EL (cell line): ENCODE measurements around the gene WDR64.
A peak's percentile ranks its signal among the peaks of the same experiment; 100 is the strongest.
"Not testable (repeated sequence)": the region's sequence is repeated elsewhere in the genome, so short reads cannot be mapped to it uniquely, and the experiment has no call there.

Experiments used
- DNase-seq: peaks from one replicate; pipeline ENCODE4 v3.0.0-alpha.2; 2016

WDR64 gene

DNA sequence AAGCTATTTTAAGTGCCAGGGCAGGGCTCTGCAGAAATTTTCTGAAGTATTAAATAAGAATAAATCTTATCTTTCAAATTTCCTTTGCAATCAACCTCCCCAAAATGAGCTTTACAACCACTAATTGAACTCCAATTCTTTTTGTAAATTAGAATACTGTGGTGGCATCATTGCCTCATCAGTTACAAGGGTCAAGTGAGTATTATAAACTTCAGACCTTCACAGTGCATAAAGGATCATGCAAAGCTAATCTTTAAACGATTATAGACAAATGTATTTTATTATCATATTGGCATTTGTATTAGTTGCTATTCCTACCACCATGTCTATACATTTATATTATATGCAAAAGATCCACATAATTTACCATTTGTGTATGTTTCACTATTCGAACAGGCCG is 19.1 kb upstream of the WDR64 start:
- DNase-seq, result no peak

DNA sequence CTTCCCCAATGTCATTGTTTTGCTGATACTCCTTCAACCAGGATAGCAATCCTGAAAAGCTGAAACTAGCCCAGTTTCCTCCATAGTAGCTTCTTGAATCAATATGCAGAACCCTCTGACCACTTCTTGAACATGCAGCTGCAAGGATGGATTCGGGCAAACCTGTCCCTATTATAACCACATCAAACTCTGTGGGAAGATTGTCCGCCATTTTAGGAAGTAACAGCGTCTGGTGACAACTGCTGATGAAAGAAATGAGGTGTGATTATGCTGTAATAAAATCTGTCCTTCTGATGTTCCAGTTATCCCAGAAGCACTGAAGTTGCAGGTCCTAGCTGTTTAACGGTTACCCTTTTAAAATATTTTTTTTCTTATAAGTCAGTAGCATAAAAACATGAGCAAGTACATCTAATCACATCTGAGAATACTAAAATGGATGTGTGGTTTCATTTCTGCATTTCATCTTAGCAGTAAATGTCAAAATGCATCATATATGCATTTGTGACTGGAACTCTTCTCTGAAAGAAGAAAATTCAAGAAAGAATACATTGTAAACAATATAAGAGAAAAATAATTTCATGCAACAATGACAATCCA is 16.4 kb upstream of the WDR64 start:
- no peak for DNase-seq

DNA sequence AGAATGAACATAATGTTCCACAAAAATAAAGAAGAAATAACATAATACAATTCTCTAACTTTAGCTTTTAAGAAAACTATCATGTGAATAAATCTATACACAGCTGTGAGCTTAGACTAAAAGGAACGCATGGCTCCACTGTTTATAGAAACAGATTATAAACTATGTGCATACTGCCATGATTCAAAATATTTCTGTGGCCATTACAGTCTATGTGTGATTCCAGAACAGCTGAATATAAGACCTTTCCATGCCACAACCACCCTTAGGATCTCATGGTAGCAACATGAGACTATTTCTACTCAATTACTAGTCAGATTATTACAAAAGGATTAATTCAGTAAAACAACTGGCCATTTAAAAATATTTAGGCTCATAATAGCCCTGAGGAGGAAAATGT is 15.8 kb upstream of the WDR64 start:
- DNase-seq, result no peak

DNA sequence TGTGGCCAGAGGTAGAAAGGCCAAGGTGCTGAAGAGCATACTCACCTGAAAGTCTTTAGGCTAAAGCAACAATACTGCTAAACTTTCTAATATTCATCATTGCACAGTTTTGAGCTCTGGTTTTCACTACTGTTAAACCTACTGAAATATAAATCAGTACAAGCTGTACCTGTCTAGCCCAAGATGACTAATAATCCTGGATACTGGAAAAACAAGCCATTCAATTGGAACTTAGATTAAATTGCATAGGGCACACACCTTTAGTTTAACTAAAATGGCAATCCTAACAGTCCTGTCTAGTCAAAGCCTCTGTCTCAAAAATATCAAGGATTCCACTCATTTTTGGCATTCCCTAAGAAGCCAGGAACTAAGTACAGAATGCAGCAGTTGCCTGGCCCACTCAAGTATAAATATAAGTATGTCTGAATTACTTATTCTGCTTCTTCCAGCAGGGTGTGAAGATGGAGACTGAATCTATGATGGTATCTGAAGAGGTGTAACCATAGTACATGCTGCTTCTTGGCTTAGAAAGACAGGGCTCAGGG is 15.0 kb upstream of the WDR64 start:
- DNase-seq, result peak; percentile 51

DNA sequence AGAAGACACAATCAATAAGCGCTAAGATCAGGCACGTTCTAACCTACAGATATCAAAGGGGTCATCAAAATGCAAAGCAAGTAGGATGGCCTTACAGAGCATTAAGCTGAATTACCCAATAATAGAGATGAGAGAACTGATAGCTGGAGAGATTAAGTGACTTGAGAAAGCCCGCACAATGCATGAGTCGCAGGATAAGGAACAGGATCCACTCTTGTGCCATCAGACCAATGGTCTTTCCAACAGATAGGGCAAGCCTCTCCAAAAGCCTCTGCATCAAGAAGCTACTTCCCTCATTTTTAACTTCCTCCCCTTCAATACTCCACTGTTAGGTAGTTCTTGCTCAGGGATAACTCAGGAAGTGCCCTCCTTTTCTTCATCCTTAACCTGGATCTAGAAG is 14.5 kb upstream of the WDR64 start:
- DNase-seq, result peak; percentile 56

DNA sequence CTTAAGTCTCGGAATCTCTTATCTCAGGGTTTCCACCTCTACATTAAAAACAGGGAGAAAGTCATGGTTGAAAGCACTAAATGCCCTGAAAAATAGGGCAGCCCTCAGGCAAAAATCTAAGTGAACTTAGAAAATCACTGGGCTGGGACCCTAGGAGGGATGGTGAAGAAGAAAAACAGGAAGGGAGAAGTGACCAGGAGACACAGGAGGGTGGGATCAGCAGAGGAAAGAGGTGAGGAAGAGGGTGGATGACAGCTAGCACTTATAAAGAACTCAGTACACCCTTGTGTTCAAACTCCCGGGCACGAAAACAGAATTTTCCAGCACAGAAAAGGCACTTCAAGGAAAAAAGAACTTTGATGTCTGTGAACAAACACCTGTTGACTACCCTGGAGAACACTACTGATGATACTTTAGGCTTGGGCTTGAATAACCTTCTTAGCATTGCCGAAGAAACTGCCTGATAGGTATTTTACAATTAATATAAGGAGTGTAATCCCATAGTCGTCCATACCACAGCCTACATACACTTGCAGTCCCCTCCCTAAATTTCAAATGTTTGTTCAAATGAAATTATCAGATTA is 13.9 kb upstream of the WDR64 start:
- DNase-seq, result no peak

DNA sequence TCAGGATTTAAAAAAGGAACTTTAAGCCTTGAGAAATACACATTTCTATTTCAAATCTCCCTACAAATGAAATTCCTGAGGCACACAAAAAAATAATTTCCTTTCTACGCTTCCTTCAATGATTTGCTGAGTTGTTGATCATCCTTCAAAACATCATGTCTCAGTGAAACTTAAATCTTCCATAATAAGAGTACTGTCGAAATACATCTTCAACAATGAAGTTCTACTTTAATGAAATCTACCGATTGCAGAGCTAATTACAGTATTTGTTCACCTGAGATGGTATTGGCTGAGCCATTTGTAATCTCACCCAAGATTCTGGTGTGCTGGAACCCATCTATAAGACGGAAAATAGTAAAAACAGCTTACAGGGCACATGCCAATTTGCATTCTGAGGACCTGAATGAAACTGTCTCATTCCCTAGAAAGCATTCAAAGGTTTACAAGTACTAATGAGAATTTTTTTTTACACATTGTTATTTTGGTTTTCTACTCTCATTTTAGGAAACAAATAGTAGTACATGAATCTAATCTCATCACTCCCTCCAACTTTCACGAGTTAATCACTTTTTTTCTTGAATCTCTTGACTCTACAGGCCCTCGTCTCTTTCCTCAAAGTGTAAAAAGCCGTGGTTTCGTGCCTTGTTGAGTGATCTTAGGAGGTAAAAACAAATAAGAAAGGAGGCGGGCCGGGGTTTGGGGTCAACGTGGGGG is 13.0 kb upstream of the WDR64 start:
- DNase-seq, result peak; percentile 63

DNA sequence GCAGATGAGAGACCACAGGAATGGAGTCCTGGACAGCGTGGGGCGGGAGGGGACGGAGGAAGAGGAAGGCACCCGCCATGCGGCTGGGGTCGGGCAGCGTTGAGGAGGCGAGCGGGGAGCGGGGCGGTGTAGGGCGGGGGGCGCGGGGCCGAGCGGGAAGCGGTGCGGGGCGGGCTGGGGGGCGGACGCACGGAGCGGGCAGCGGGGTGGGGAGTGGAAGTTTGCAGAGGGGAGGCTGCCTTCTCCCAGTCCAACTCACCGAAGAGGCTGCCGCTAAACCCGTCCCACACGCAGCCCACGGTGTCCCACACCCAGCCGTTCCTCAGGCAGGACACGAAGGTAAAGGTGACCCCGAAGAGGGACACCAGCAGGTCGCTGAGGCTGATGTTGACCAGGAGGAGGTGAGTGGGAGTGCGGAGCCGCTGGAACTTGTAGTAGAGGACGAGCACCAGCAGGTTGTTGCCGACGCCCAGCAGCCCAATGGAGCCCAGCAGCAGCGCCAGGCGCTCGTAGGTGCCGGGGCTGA is 12.4 kb upstream of the WDR64 start:
- no peak for DNase-seq

DNA sequence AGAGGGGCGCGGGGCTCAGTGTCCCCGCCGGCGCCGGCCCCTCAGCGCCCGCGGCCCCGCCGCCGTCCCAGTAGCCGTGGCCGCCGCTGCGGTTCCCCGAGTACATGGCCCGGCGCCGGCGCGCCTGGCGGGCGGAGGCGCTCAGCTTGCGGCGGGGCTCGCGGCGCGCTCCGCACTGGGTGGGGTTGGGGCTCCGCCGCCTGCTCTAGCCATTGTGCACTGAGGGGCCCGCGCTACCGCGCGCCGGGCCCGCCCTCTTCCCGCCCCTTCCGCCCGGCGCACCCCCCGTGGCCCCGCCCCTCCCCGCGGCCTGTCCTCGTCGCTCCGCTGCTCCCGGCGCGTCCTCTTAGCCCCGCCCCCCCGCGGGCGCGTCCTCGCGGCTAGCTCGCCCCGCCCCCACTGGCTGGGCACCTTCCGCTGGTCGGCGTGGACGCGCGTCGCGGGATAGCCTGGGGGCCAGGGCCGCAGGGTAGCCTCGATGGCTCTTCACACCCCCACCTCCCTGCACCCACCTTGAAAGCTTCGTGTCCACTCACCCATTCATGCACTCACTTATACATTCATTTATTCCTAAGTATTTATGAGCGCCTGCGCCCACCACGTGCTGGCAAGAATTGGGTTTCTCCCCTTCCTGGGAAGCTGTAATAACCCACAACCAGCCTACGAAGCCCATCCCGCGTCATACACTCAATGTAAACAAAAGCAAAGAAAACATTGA is 11.8 kb upstream of the WDR64 start, which contains the start of the genes CHML and OPN3:
TSS of gene CHML (minus strand) at position 221 of the 718 bp plus-strand sequence. CDS start 4,603 bp downstream, outside the sequence.
TSS of gene OPN3 (minus strand) at position 221 of the 718 bp plus-strand sequence. CDS start at position 106, 115 bp downstream.
- DNase-seq, result peak; percentile 88

DNA sequence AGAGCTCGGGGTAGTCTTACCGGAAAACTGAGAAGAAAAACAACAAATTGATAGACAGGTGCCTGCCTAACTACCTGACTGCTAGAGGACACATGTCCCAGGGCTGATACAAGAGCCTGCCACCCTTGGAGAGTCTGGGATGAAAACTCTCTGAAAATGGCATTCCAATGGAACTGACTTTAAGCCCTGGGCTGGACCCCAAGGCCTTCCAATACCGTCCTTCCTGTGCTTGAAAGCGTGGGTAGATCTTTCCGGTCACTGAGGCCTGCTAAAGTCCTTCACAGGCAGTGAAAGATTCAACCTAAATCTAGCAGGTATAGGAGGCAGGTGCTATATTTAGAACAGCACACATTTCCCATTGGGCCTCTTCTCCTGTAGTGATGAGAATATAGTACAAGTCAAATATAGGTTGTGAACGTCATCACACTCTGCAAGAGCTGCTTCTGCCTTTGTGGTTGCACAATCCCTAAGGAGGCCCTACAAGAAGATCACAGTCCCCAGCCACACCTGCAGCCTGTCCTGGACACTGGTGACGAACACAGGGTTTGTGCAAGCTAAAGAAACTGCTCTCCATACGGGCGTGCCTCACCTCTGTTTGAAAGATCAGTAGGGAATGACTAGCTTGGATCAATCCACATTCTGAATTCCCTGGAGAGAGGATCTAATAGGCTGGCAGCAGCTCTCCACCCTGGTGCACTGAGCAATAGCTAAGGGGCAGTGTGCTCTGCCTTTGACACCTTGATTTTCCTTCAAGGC is 11.0 kb upstream of the WDR64 start:
- DNase-seq, result no peak

DNA sequence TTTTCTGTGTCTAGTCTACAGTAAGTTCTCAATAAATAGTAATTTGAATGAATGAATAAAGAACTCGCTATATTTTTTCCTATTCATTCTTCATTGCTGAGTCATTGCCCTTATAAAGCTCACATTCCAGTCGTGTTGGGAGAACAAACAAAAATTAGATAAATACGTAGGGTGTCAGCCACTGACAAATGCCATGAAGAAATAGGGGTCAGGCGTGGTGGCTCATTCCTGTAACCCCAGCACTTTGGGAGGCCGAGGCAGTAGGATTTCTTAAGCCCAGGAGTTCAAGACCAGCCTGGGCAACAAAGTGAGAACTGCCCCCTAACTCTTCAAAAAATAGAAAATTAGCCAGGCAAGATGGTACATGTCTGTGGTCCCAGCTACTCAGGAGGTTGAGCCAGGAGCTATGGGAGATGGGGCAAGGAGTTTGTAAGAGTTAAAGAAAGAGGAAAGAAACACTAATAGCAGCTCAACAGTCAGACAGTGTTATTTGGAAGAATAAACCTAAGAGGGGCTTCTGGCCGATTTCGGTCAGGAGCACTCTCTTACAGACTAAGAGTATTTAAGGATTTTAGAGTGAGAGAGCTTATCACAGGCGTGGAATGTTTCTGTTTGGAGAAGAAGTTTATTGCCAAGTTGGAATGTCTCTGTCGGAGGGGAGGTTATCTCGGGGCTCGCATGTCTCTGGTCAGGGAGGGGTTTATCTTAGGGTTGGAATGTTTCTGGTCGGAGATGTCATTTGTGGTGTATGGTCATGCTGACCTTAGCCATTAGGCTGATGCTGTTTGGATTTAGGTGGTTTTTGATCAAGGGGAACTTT is 10.1 kb upstream of the WDR64 start:
- peak; percentile 89 for DNase-seq

DNA sequence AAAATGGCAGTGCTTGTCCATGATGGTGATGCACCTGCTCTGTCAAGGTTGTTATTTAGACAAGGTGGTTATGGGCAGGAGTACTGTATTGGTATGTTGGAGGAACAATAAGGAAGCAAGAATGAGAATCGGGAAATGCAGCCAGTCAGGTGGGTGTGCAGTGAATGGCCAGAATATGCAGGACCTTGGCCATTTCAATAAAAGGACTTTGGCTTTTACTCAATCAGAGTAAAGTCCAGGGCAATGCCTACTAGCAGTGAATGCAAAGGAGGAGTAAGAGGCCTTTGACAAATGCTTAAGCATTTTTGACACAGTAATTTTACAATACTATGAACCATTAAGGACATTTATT is 9.5 kb upstream of the WDR64 start:
- DNase-seq, result no peak

DNA sequence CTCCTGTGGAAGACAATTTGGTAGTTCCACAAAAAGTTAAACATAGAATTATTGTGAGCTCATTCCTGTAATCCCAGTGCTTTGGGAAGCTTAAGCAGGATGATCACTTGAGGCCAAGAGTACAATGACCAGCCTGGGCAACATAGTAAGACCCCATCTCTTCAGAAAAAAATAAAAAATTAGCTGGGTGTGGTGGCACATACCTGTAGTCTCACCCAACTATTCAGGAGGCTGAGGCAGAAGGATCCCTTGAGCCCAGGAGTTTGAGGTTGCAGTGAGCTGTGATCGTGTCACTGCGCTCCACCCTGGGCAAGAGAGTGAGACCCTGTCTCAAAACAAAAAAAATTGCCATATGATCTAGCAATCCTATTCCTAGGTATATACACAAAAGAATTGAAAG is 7.8 kb upstream of the WDR64 start:
- DNase-seq, result no peak

DNA sequence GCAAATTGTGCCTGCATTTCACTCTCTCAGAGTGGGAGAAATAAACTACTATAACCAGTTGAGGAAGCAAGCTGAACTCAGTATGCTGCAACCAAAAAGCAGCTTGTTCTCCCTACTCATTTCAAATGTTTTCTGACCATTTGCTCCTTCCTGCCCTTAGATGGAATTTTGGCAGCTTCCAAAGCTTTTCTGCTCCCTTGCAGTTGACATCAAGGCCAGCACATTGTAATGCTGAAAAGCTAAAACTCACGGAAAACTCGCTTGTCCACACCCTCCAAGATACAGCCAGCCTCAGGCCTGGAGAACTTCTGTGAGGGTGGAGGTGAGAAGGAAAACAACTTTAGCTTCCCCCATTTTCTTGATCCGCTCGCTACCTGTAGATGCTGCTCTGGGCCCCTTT is 6.9 kb upstream of the WDR64 start:
- DNase-seq, result no peak

DNA sequence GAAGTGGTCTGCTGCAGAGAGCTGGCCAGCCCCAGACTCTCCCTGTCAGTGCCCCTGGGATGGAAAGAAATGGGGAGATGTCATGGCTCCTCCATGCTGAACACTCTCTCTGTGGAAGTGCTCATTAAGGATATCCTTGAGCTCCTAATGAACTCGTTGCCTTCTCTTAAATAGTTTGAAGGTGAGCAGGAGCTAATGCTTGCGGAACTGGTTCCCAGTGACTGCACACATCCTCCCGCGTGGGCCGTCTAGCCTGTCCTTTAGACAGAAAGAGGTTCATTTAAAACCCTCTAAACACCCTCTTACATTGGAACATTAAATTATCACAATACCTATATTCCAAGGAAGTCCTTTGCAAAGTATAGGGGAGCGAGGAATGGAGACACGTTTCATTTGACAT is 5.9 kb upstream of the WDR64 start:
- no peak for DNase-seq

DNA sequence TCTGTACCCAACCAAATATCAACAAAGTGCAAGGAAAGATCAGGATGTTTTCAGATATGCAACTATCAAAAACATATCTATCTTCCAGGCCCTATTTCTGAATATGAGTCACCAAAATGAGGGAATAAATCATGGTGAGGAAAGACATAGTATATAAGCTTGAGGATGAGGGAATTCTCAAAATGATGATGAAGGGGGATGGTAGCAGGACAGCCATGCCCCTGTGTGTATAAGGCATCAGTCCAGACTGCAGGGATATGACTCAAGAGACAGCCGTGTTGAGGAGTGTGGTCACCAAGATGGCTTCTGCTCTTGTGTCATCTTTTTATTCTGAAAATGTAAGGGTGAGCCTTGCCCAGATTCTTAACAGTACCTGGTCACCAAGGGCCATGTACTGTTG is 4.4 kb upstream of the WDR64 start:
- DNase-seq, result peak; percentile 87

DNA sequence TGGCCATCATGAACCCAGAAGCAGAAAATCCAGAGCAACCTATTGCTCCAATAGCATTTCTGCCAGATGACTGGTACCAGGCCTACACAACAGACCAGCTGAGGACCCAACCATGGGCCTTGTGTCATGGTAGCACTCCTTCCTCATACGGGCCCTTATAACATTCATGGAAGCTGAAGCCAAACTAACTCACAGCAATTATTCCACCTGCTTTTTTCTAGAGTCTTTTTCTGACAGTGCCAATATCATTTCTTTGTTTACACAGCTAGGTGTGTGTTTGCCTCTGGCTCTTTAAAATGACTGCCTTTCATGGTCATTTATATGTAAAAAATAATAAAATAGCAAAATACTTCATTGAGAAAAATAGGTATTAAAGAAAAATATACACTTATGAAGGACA is 3.9 kb upstream of the WDR64 start:
- DNase-seq, result no peak

DNA sequence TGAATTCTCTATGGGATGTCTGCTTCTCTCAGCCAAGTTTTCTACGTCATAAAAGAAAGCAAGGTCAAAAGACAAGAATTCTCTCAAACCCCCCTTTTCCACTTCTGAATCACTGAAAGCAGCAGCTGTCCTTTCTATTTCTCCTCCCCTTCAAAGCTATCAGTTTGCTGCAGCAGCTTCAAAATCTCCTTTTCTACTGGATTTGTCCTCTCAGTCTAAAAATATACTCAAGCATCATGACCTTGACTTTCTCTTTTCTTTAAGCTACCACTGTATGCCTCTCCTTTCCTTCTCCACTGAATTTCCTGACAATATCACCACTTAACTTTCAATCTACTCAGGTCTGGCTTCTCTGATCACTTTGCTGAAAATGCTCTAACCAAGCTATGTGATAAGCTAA is 1.9 kb downstream of the WDR64 start:
- DNase-seq, result no peak

DNA sequence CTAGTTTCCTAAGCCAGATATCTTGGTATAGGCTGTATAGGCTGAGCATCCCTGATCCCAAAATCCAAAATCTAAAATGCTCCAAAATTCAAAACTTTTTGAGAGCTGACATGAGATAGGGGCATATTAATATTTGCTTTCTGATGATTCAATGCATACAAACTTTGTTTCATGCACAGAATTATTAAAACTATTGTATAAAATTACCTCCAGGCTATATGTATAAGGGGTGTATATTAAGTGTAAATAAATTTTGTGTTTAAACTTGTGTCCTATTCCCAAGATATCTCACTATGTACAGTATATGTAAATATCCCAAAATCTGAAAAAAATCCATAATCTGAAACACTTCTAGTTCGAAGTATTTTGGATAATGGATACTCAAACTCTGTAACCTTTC is 2.6 kb downstream of the WDR64 start:
- DNase-seq, result no peak

DNA sequence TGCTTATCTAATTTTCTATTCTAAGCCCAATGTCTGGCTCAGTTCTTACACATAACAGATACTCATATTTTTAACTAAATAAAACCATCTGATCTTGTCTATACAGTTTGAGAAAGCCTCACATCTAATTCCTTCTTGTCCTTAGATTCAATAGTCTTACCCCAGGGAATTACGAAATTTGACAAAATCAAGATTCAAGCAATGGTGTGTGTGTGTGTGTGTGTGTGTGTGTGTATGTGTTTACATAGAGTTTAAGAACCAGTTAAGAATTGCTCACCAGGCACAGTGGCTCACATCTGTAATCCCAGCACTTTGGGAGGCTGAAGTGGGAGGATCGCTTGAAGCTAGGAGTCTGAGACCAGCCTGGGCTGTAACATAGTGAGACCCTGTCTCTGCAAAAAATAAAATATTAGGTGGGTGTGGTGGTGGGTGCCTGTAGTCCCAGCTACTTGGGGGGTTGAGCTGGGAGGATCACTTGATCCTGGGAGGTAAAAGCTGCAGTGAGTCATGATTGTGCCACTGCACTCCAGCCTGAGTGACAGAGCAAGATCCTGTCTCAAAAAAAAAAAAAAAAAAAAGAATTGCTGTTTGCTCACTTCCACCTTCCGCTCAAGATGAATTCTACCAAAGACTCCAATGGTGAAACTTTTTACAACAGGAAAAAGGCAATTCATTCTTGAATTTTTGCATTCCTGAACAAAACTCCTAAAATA is 6.2 kb downstream of the WDR64 start:
- peak; percentile 31 for DNase-seq

DNA sequence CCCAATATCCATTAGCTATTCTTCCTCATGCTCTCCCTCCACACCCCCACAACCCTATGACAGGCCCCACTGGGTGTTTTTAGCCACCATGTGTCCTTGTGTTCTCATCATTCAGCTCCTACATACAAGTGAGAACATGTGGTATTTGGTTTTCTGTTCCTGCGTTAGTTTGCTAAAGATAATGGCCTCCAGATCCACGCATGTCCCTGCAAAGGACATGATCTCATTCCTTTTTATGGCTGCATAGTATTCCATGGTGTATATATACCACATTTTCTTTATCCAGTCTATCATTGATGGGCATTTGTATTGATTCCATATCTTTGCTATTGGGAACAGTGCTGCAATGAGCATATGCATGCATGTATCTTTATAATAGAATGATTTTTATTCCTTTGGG is 6.9 kb downstream of the WDR64 start:
- DNase-seq, result not testable (repeated sequence)
